B cell (primary cell): Measurements from ENCODE around the gene TCFL5. TPM values are rescaled to one million over a fixed set of nuclear protein-coding genes. Genes with fewer than 3 reads are reported as not detected.

Experiments used
- ATAC-seq: fragments of 200-7000 bp; cut with Tn5 transposase; one replicate; pipeline ENCODE4 v1.10.0; 2021; ENCODE audit warnings: low read depth, mild to moderate bottlenecking, moderate number of reproducible peaks, moderate library complexity
- CTCF ChIA-PET: fragments of 350-600 bp; sonication (Branson Sonifier 250); formaldehyde crosslinking; loops from one replicate; lab custom pipeline; 2021; ENCODE audit warnings: antibody characterized with exemption, inconsistent platforms; lab: Charles Lee
- POLR2A ChIA-PET: fragments of 350-600 bp; sonication (Branson Sonifier 250); formaldehyde crosslinking; loops from one replicate; lab custom pipeline; 2021; ENCODE audit warnings: antibody characterized with exemption; lab: Charles Lee
- DNase-seq: peaks from one replicate; pipeline ENCODE4 v3.0.0; 2013
- H2AFZ ChIP-seq: 2 replicates; pipeline ENCODE4 v1.6.1; 2012; ENCODE audit warnings: mild to moderate bottlenecking, low read depth, low read length; ENCODE audit not compliant: insufficient read depth, poor library complexity, severe bottlenecking
- H3K27ac ChIP-seq, 2 donors: 1 replicate in 1 of 2; 2 replicates in 1 of 2; pipeline ENCODE4 v1.5.1; 2012 to 2013; ENCODE audit warnings: low read length in 2 of 2, mild to moderate bottlenecking in 2 of 2, moderate library complexity in 1 of 2
- H3K27me3 ChIP-seq, 4 experiments: fragments of 200-600 bp in 1 of 4; sonication (generic) in 1 of 4; replicated peaks in 1 of 4; 1 replicate in 2 of 4; 2 replicates in 2 of 4; pipeline versions ENCODE4 v1.6.1 to v1.7.0; 2013 to 2016; ENCODE audit warnings: low read length in 3 of 4, mild to moderate bottlenecking in 2 of 4, mixed read lengths in 1 of 4, moderate library complexity in 1 of 4; ENCODE audit not compliant: insufficient read depth in 4 of 4, control insufficient read depth in 3 of 4; ENCODE audit errors: control extremely low read depth in 1 of 4
- H3K36me3 ChIP-seq, 2 experiments: replicated peaks in 1 of 2; 1 replicate in 1 of 2; 2 replicates in 1 of 2; pipeline versions ENCODE4 v1.6.1 to v1.7.1; 2013; ENCODE audit warnings: low read length in 1 of 2; ENCODE audit not compliant: insufficient read depth in 2 of 2, control insufficient read depth in 1 of 2; ENCODE audit errors: control extremely low read depth in 1 of 2, extremely low read depth in 1 of 2
- H3K4me1 ChIP-seq, 2 donors: fragments of 200-600 bp in 1 of 2; sonication (generic) in 1 of 2; 1 replicate in 1 of 2; 2 replicates in 1 of 2; pipeline versions ENCODE4 v1.5.1 to v1.6.1; 2013 to 2017; ENCODE audit warnings: low read length in 2 of 2; ENCODE audit not compliant: control insufficient read depth in 2 of 2, insufficient read depth in 2 of 2
- H3K4me2 ChIP-seq: replicated peaks from 2 replicates; pipeline ENCODE3; 2012; ENCODE audit warnings: mild to moderate bottlenecking, low read depth, low read length; ENCODE audit not compliant: poor library complexity, severe bottlenecking
- H3K4me3 ChIP-seq, 5 experiments: fragments of 200-600 bp in 1 of 5; sonication (generic) in 1 of 5; 1 replicate in 3 of 5; 2 replicates in 2 of 5; pipeline versions ENCODE4 v1.5.1 to v1.7.0; 2011 to 2016; ENCODE audit warnings: low read length in 4 of 5, mild to moderate bottlenecking in 4 of 5, low read depth in 2 of 5, control low read depth in 1 of 5, moderate library complexity in 1 of 5; ENCODE audit not compliant: insufficient read depth in 1 of 5; ENCODE audit errors: control extremely low read depth in 1 of 5, extremely low read depth in 1 of 5
- H3K79me2 ChIP-seq: fragments of 200-600 bp; sonication (generic); one replicate; pipeline ENCODE4 v1.6.0; 2016; ENCODE audit warnings: low read length; ENCODE audit not compliant: control insufficient read depth, insufficient read depth
- H3K9ac ChIP-seq: fragments of 200-600 bp; sonication (generic); 2 replicates; pipeline ENCODE4 v1.6.1; 2017; ENCODE audit warnings: mild to moderate bottlenecking, low read length, moderate library complexity
- H3K9me3 ChIP-seq, 3 donors: one replicate each; pipeline versions ENCODE4 v1.6.1 to v1.7.1; 2013; ENCODE audit warnings: low read length in 2 of 3; ENCODE audit not compliant: control insufficient read depth in 2 of 3, insufficient read depth in 1 of 3; ENCODE audit errors: control extremely low read depth in 1 of 3
- H4K20me1 ChIP-seq: 2 replicates; pipeline ENCODE4 v1.6.0; 2012; ENCODE audit warnings: mild to moderate bottlenecking, low read length; ENCODE audit not compliant: insufficient read depth, control insufficient read depth, poor library complexity, severe bottlenecking
- H3K27ac Mint-ChIP-seq: one replicate; pipeline ENCODE4 v1.8.0; 2021; ENCODE audit warnings: mixed read lengths
- H3K27me3 Mint-ChIP-seq: one replicate; pipeline ENCODE4 v1.8.0; 2021; ENCODE audit warnings: mixed read lengths
- H3K4me1 Mint-ChIP-seq: one replicate; pipeline ENCODE4 v1.8.0; 2021; ENCODE audit warnings: mixed read lengths
- H3K4me3 Mint-ChIP-seq: one replicate; pipeline ENCODE4 v1.8.0; 2021; ENCODE audit warnings: mixed read lengths
- H3K9me3 Mint-ChIP-seq: one replicate; pipeline ENCODE4 v1.8.0; 2022; ENCODE audit warnings: mixed read lengths; ENCODE audit not compliant: insufficient read depth
- EZH2 ChIP-seq: IDR thresholded peaks from 2 replicates; pipeline ENCODE4 v1.6.1; 2012; ENCODE audit warnings: borderline replicate concordance, low read depth, mild to moderate bottlenecking, moderate library complexity, low read length; ENCODE audit not compliant: insufficient read depth, poor library complexity, severe bottlenecking
- WGBS: methylation state at CpG from one replicate; pipeline ENCODE4 v1.1.5; 2013; ENCODE audit warnings: missing lambda C conversion rate; ENCODE audit not compliant: insufficient coverage; 5-methylcytosine and 5-hydroxymethylcytosine counted together
- intact Hi-C: fragments of 100-400 bp; cut with micrococcal nuclease; formaldehyde crosslinking; loops from one replicate; pipeline ENCODE4 v1.10.0; 2022
- polyA plus RNA-seq: library from polyadenylated mRNA; depleted of rRNA; stranded (reverse); fragments of >200 nt; gene quantifications from 2 replicates; pipeline ENCODE4 v1.2.3, GENCODE V29; 2012
- total RNA-seq, 2 donors: library from RNA; stranded (reverse); fragments of 120-200 nt in 1 of 2; gene quantifications; 1 replicate in 1 of 2; 2 replicates in 1 of 2; pipeline versions ENCODE4 v1.2.3 to v1.2.4, GENCODE V29; 2013 to 2022
- TF ChIP-seq, protein P1 (sequence below): fragments of 200-600 bp; IDR thresholded peaks from one replicate; pipeline ENCODE4 v1.8.0; 2022; ENCODE audit warnings: antibody characterized with exemption, mild to moderate bottlenecking

Gene TCFL5
- total and polyA plus RNA-seq, 2 donors (not counting 1 experiment from before 2014, with no cell fraction given), result 2.0 to 16.2 TPM

DNA sequence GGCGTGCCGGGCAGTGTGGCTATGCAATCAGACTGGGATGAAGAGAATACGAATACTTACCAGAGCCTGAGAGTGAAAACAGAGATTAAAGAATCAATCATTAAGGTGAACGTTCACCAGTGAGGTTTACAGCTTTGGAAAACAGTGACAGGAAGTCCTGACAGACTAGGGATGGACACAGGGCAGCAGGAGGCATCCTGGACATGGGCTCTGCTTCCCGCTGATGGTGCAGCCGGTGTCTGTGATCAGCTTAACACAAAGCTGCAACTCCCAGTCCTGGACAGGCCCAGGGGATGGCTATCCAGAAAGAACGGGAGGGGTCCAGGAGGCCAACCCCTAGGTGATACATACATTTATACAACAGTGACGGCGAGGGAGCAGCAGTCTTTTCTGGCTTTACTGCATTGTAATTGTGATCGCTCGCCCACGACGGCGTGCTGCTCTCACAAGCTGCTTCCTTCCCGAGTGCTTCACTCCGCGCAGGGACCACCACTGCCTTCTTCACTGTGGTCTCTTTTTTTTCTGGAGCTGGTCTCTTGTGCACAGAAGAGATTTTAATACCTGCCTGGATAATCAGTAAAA lies 44.0 kb upstream of the TCFL5 start:
- no peak overlapping the region for H3K27ac ChIP-seq
- H3K4me1 ChIP-seq, result peaks cover 0 to under 1% of the 10 kb centered on the region in 2 donors
- no peak overlapping the region for H2AFZ ChIP-seq
- H3K4me3 ChIP-seq, result no peak overlapping the region
- Mint-ChIP-seq H3K4me1 (peaks cover 7% of the 10 kb centered on the region), H3K27me3 (no peaks in the 10 kb centered on the region), H3K4me3 (no peak overlapping the region), H3K9me3 (no peaks in the 10 kb centered on the region), H3K27ac (no peak overlapping the region)
- H3K27me3 ChIP-seq, result no peaks in the 10 kb centered on the region
- DNase-seq, result no peak
- no peak overlapping the region for H3K9ac ChIP-seq
- 98% methylated on average over 17 of the region's 17 CpGs for WGBS
- no peak for TF ChIP-seq EZH2
- TF ChIP-seq, protein P1, sequence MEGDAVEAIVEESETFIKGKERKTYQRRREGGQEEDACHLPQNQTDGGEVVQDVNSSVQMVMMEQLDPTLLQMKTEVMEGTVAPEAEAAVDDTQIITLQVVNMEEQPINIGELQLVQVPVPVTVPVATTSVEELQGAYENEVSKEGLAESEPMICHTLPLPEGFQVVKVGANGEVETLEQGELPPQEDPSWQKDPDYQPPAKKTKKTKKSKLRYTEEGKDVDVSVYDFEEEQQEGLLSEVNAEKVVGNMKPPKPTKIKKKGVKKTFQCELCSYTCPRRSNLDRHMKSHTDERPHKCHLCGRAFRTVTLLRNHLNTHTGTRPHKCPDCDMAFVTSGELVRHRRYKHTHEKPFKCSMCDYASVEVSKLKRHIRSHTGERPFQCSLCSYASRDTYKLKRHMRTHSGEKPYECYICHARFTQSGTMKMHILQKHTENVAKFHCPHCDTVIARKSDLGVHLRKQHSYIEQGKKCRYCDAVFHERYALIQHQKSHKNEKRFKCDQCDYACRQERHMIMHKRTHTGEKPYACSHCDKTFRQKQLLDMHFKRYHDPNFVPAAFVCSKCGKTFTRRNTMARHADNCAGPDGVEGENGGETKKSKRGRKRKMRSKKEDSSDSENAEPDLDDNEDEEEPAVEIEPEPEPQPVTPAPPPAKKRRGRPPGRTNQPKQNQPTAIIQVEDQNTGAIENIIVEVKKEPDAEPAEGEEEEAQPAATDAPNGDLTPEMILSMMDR, result no peak
- H3K9me3 ChIP-seq, result no peaks in the 10 kb centered on the region
- H3K4me2 ChIP-seq, result no peak overlapping the region
- ChIA-PET POLR2A (no interaction called here), CTCF (interaction anchor here (1.4 kb wide), 1 partner anchor 103 kb away, joined by 4 read pairs; no protein-coding TSS in a partner anchor)
- H3K79me2 ChIP-seq, result peaks cover 50% of the 10 kb centered on the region
- intact Hi-C loops, result no loop called here
- H4K20me1 ChIP-seq, result peaks cover 62% of the 10 kb centered on the region
- peaks cover 9 to 86% of the 10 kb centered on the region in 2 experiments for H3K36me3 ChIP-seq
- ATAC-seq, result no peak

DNA sequence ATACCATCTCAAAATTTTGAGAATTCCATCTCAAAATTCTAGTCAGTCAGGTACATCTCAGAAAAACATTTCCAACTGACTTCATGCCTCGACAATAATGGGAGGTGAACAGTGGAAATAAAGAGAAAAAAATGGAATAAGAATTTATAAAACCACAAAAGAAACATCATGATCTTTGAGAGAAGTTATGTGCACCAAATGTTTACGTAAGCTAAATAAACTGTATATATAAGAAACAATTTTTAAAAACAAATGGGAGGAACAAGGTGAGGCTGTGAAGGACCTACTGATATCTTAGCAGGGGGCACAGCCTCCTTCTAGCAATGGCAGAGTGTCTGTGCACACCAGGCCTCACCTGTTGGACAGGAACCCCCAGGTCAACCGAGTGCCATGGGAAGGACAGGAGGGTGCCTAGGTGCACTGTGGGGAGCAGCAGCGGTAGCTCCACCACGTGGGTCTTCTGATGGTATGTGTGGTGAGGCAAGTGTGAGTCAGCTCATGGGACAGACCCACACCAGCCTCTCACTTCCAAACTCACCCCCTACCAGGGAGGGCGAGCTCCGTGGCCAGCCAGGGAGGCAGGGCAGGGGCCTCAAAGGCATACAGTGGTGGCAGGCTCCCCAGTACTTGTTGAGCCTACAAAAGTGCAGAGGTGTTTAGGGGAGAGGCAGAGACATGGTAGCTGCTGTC lies 41.4 kb upstream of the TCFL5 start:
- no CpG with 5 or more reads among the region's 7 CpGs for WGBS
- Mint-ChIP-seq H3K27me3 (no peaks in the 10 kb centered on the region), H3K9me3 (no peaks in the 10 kb centered on the region), H3K4me3 (no peak overlapping the region), H3K4me1 (peaks cover 31% of the 10 kb centered on the region), H3K27ac (no peak overlapping the region)
- H3K36me3 ChIP-seq, result peaks cover 1 to 60% of the 10 kb centered on the region in 2 experiments
- intact Hi-C loops, result no loop called here
- no peak overlapping the region for H3K4me2 ChIP-seq
- H3K27ac ChIP-seq, result no peak overlapping the region
- H3K9ac ChIP-seq, result no peak overlapping the region
- H4K20me1 ChIP-seq, result peaks cover 56% of the 10 kb centered on the region
- peaks cover 12 to 20% of the 10 kb centered on the region in 2 donors for H3K4me1 ChIP-seq
- TF ChIP-seq, protein P1, result no peak
- no peak for TF ChIP-seq EZH2
- ATAC-seq (no peak), DNase-seq (no peak)
- H2AFZ ChIP-seq, result no peak overlapping the region
- ChIA-PET POLR2A (no interaction called here), CTCF (interaction anchor here (0.7 to 3.8 kb wide), 7 partner anchors 9 to 106 kb away, joined by 3 to 8 read pairs (median 5); no protein-coding TSS in a partner anchor)
- H3K9me3 ChIP-seq, result no peaks in the 10 kb centered on the region
- H3K27me3 ChIP-seq, result no peaks in the 10 kb centered on the region
- peaks cover 25% of the 10 kb centered on the region for H3K79me2 ChIP-seq
- H3K4me3 ChIP-seq, result no peak overlapping the region
